Inflammatory macrophage treated with lipopolysaccharide for 4 hours (primary cell): Measurements from ENCODE around the gene CIAO2A.
"Not testable (repeated sequence)": the region's sequence is repeated elsewhere in the genome, so short reads cannot be mapped to it uniquely, and the experiment has no call there.

ENCODE experiments used
- DNase-seq: peaks from one replicate; pipeline ENCODE4 v3.0.0-alpha.2; 2020

The CIAO2A gene

GRCh38 chr15:64070965-64071851 is 22.4 kb downstream of the CIAO2A start:
- DNase-seq = peak; percentile 91

GRCh38 chr15:64070106-64070505 is 23.5 kb downstream of the CIAO2A start:
- no peak for DNase-seq

GRCh38 chr15:64068133-64068532 is 25.5 kb downstream of the CIAO2A start:
- no peak for DNase-seq

- peak; percentile 70 for DNase-seq
Observed at GRCh38 chr15:64067564-64068030, 26.0 kb downstream of the CIAO2A start.

GRCh38 chr15:64066451-64066850 is 27.2 kb downstream of the CIAO2A start:
- peak; percentile 31 for DNase-seq

GRCh38 chr15:64060716-64061115 is 32.9 kb downstream of the CIAO2A start:
- no peak for DNase-seq

- DNase-seq = not testable (repeated sequence)
Observed at GRCh38 chr15:64059104-64059503, 34.5 kb downstream of the CIAO2A start.

GRCh38 chr15:64058279-64058678 is 35.4 kb downstream of the CIAO2A start:
- no peak for DNase-seq

GRCh38 chr15:64053674-64054073 is 40.0 kb downstream of the CIAO2A start:
- not testable (repeated sequence) for DNase-seq

- DNase-seq = no peak
Observed at GRCh38 chr15:64052925-64053491, 40.6 kb downstream of the CIAO2A start.

GRCh38 chr15:64051407-64052259 is 42.0 kb downstream of the CIAO2A start:
- DNase-seq = no peak

GRCh38 chr15:64051093-64051402 is 42.6 kb downstream of the CIAO2A start:
- DNase-seq = no peak

- DNase-seq = no peak
Observed at GRCh38 chr15:64050281-64051092, 43.2 kb downstream of the CIAO2A start.

GRCh38 chr15:64048781-64049460 is 44.7 kb downstream of the CIAO2A start:
- peak; percentile 63 for DNase-seq

GRCh38 chr15:64046421-64047153 is 47.1 kb downstream of the CIAO2A start, which contains the start of gene DAPK2:
TSS of gene DAPK2 (minus strand) at chr15:64046485. CDS start at chr15:64040261, 6,224 bp downstream.
- peak; percentile 65 for DNase-seq

- no peak for DNase-seq
Observed at GRCh38 chr15:64045774-64046420, 47.7 kb downstream of the CIAO2A start.

GRCh38 chr15:64045101-64045435 is 48.6 kb downstream of the CIAO2A start:
- DNase-seq = no peak

- DNase-seq = peak; percentile 33
Observed at GRCh38 chr15:64044300-64045100, 49.1 kb downstream of the CIAO2A start.

- DNase-seq = peak; percentile 10
Observed at GRCh38 chr15:64038878-64039610, 54.6 kb downstream of the CIAO2A start.
